ENCODE data around the gene RASGRF1.

- TF ChIP-seq CTCF (IDR thresholded peaks at IDR 0.05) = no peak
- TF ChIP-seq POLR2AphosphoS5 (IDR thresholded peaks at IDR 0.05) = no peak
These were observed 174.5 kb downstream of the RASGRF1 start for GRCh38 chr15:78916088-78916487.

All from breast epithelium (tissue), 3 donors.